Memory B cell (primary cell): Measurements from ENCODE around the gene ARHGAP6.
"Not testable (repeated sequence)": the region's sequence is repeated elsewhere in the genome, so short reads cannot be mapped to it uniquely, and the experiment has no call there.

Experiments used
- ATAC-seq: fragments of 150-1000 bp; cut with Tn5 transposase; 2 replicates; pipeline ENCODE4 v1.10.0; 2021; ENCODE audit warnings: low read depth, mild to moderate bottlenecking, moderate library complexity
- DNase-seq, 2 donors: peaks; one replicate each; pipeline ENCODE4 v3.0.0; 2022; ENCODE audit warnings: low spot score in 2 of 2
- H3K27ac Mint-ChIP-seq: one replicate; pipeline ENCODE4 v1.8.0; 2022; ENCODE audit warnings: mild to moderate bottlenecking, moderate library complexity, mixed read lengths
- H3K27me3 Mint-ChIP-seq: one replicate; pipeline ENCODE4 v1.8.0; 2022; ENCODE audit warnings: mixed read lengths
- H3K36me3 Mint-ChIP-seq: one replicate; pipeline ENCODE4 v1.8.0; 2022; ENCODE audit warnings: mild to moderate bottlenecking, mixed read lengths
- H3K4me1 Mint-ChIP-seq: one replicate; pipeline ENCODE4 v1.8.0; 2022; ENCODE audit warnings: mixed read lengths
- H3K4me3 Mint-ChIP-seq: one replicate; pipeline ENCODE4 v1.8.0; 2022; ENCODE audit warnings: mild to moderate bottlenecking, moderate library complexity, mixed read lengths
- H3K9me3 Mint-ChIP-seq: one replicate; pipeline ENCODE4 v1.8.0; 2022; ENCODE audit warnings: mixed read lengths

The ARHGAP6 gene

DNA sequence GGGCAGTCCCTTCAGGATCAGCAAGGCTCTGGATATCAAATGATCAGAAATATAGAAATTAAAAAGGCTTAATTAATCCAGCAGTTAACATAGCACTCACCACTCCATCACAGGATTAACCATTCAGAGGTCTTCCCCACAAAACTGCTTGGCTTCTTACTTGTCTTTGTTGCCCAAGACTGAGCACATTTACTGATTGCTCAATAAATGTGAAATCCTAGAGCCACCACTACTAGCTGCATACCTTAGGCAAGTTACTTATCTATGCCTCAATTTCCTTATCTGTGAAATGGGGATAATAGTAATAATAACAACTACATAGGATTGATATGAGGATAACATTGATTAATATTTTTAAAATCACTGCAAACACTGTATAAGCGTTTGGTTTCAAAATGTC is 124.2 kb downstream of the ARHGAP6 start:
- Mint-ChIP-seq H3K4me1 (peaks cover 3% of the 10 kb centered on the region), H3K27me3 (no peaks in the 10 kb centered on the region), H3K36me3 (no peaks in the 10 kb centered on the region), H3K27ac (no peak overlapping the region), H3K4me3 (no peak overlapping the region), H3K9me3 (no peaks in the 10 kb centered on the region)
- no peak for DNase-seq
- no peak for ATAC-seq

DNA sequence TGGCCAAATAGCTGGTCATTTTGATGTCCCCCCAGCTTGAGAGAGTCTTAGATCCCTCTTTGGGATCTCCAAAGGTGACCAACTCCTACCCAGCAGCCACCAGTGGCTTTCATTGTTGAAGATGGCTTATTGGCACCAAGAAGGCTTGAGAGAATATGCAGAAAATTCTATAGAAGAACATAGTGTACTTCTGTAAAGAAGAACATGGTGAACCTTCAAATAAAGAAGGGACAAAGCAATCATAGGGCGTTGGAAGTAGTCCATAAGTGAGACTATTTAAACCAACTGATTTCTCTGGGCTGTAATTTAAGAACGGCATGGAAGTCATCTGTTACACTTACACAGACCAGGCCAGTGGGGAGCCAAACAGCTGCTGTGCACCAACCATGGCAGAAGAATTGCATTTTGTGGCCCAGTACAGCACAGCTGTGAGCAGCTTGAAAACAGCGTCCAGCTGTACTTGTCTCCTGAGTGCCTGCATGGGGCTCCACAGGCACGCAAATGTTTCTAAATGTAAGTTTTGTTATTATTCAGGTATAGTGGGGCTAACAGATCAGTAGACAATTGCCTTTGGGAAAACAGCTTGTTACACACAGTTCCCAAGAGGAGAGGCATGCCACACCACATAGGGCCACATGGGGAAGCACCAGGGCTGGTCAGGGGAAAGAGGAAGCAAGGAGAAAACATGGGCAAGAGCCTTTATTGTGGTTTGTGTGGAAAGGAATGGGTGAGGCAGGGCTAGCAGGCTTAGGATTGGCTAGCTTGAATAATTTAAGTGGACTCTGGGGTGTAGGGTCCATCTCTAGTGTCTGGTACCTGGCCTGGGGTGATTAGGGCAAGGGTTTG is 125.0 kb downstream of the ARHGAP6 start:
- H3K4me1 Mint-ChIP-seq, result peaks cover 3% of the 10 kb centered on the region
- no peak overlapping the region for H3K27ac Mint-ChIP-seq
- no peaks in the 10 kb centered on the region for H3K27me3 Mint-ChIP-seq
- H3K4me3 Mint-ChIP-seq, result no peak overlapping the region
- no peak for DNase-seq
- H3K36me3 Mint-ChIP-seq, result no peaks in the 10 kb centered on the region
- no peak for ATAC-seq
- H3K9me3 Mint-ChIP-seq, result no peaks in the 10 kb centered on the region

DNA sequence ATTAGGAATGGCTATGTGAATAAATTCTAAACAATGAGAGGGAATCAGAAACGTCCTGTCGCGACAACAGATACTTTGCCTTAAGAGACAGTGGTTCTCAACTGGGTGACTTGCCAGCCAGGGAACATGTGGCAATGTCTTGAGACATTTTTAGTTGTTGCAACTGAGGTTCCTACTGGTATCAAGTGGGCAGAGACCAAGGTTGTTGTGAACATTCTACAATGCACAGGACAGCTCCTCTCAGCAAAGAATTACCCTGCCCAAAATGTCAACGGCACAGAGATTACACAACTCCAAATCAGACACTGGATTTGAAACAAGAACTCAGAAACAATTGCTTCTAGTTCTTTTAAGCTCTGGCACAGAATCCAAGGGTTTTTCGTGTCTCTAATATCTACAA is 128.6 kb downstream of the ARHGAP6 start:
- peaks cover 3% of the 10 kb centered on the region for H3K4me1 Mint-ChIP-seq
- peaks cover 1% of the 10 kb centered on the region for H3K27me3 Mint-ChIP-seq

DNA sequence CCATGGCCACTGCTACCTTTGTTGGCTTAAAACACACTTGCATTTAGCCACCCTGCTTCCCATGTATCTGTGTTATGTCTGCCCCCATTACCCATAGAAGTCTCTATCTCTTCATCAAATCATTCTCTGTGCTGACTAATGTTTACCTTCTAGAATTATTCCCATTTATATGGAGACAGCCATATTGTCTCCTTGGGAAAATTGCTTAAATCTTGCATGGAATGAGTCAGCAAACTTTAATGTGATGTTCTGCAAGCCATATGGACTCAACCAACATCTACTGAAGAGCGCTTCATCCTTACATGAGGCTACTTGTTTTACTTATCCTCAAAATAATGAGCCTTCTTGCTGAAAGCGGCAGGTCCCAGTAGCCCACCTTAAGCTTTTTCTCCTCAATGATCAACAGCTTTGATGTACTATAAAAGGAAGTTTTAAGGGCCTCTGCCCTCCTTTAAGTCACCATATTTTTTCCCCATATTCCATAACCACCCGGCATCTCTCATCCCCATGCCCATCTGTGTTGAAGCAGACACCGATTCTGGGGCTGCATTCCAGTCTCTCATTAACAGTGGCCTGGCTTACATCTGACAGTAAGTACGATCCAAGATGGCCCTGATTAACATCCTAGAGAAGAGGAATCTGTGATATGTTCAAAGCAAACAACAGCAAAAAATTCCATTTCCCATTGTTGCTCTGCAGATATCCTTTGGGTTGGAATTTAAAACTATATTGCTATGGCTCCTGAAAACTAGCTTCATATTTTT is 130.4 kb downstream of the ARHGAP6 start:
- Mint-ChIP-seq H3K36me3 (no peaks in the 10 kb centered on the region), H3K4me1 (no peaks in the 10 kb centered on the region)

More for the DNA sequence above, 128.6 kb downstream of the ARHGAP6 start:
- DNase-seq, result no peak
- H3K36me3 Mint-ChIP-seq, result no peaks in the 10 kb centered on the region
- H3K4me3 Mint-ChIP-seq, result no peak overlapping the region
- H3K9me3 Mint-ChIP-seq, result no peaks in the 10 kb centered on the region
- no peak overlapping the region for H3K27ac Mint-ChIP-seq
- ATAC-seq, result no peak

DNA sequence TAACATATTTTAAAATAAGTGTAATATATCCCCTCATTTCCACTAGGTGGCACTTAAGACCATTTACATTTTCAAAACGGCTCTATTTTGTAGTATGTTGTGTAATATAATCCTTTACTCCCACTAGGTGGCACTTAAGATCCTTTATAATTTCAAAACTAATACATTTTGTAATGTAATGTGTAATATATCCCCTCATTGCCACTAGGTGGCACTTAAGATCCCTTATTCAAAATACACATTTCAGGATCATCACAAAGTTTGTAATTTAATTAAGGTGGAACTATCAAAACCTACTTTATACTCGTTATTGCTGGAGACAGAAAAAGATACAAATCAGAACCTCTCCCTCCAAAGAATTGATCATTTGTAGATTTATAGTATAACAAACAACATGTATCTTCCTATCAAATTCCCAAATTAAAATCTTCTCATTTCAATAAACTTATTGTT is 132.5 kb downstream of the ARHGAP6 start:
- DNase-seq (peak in 1 of 2 donors; percentile 40), ATAC-seq (peak; percentile 98)
- no peak overlapping the region for H3K27ac Mint-ChIP-seq
- H3K9me3 Mint-ChIP-seq, result no peaks in the 10 kb centered on the region
- no peaks in the 10 kb centered on the region for H3K36me3 Mint-ChIP-seq
- peaks cover 4% of the 10 kb centered on the region for H3K4me1 Mint-ChIP-seq
- H3K27me3 Mint-ChIP-seq, result peaks cover 1% of the 10 kb centered on the region
- no peak overlapping the region for H3K4me3 Mint-ChIP-seq

More for the DNA sequence above, 130.4 kb downstream of the ARHGAP6 start:
- peaks cover 1% of the 10 kb centered on the region for H3K27me3 Mint-ChIP-seq
- H3K27ac Mint-ChIP-seq, result no peak overlapping the region
- H3K4me3 Mint-ChIP-seq, result no peak overlapping the region
- no peak for DNase-seq
- ATAC-seq, result no peak
- no peaks in the 10 kb centered on the region for H3K9me3 Mint-ChIP-seq

DNA sequence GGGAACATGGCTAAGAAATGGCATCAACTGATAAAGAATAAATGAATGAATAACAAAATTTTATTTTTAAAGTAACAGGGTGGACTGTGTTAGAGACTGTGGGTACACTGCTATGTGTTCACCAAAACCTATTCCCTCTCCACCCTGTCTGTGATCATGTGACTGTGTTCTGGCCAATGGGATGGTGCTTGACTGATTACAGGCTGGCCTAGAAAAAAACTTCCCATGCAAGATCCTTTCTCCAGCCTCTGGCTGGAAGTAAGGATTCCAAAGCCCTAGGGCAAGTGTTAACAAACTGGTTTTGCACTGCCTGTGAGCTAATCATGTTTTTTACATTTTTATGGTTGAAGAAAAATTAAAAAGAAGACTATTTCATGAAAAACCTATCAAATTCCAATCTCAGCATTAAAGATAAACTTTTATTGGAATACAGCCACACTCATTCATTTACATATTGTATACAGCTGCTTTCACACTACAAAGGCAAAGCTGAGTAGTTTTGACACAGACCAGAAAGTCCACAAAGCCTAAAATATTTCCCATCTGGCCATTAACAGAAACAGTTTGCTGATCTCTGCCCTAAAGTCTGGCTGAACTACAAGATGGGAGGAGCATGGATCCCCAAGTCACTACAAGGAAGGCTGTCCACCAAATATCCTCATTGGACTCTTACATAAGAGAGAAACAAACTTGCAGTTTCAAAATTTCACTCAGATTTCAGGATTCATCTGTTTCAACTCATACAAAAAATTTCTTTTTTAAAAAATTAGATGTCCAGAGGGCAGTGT is 133.2 kb downstream of the ARHGAP6 start:
- DNase-seq, result no peak
- no peak overlapping the region for H3K4me3 Mint-ChIP-seq
- peaks cover 4% of the 10 kb centered on the region for H3K4me1 Mint-ChIP-seq
- no peaks in the 10 kb centered on the region for H3K9me3 Mint-ChIP-seq
- no peak for ATAC-seq
- no peak overlapping the region for H3K27ac Mint-ChIP-seq
- H3K36me3 Mint-ChIP-seq, result no peaks in the 10 kb centered on the region
- peaks cover 1% of the 10 kb centered on the region for H3K27me3 Mint-ChIP-seq

DNA sequence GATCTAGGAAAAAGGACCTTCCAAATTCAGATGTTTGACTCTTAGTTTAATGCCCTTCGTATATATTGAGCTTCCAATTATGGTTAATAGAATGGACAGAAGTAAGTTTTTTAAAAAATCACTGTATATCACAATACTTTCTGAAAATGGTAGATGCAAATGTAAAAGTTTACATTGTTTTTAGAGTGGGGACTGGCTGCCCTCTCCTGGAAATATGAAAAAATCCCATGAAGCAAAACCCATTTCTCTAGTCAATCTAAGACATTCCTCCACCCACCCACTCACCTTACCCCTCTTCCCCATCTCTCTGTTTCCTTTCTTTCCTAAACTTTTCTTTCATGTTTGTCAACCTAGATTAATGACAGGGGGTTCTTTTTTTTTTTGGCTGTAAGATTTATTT is 134.5 kb downstream of the ARHGAP6 start:
- ATAC-seq (no peak), DNase-seq (no peak)
- H3K4me1 Mint-ChIP-seq, result peaks cover 4% of the 10 kb centered on the region
- no peak overlapping the region for H3K4me3 Mint-ChIP-seq
- no peak overlapping the region for H3K27ac Mint-ChIP-seq
- no peaks in the 10 kb centered on the region for H3K36me3 Mint-ChIP-seq
- H3K9me3 Mint-ChIP-seq, result no peaks in the 10 kb centered on the region
- peaks cover 1% of the 10 kb centered on the region for H3K27me3 Mint-ChIP-seq

DNA sequence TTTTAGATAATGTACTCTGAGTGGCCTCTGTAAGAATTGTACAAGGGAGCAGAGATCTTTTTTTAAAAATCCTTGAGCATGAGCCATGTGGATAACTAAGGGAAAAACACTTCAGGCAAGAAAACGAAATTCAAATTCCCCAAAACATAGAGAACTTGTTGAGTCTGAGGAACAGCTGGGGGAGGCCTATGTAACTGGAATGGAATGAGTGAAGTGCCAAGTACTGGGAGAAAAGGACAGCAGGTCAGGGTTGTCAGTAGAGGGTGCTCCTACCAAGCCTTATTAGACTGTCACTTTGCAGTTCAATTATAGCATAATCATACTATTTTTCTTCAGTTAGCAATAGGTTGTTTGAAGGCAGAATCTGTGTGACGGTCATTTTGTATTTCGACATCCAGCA is 135.1 kb downstream of the ARHGAP6 start:
- Mint-ChIP-seq H3K27me3 (peaks cover 1% of the 10 kb centered on the region), H3K4me1 (peaks cover 4% of the 10 kb centered on the region), H3K9me3 (no peaks in the 10 kb centered on the region), H3K4me3 (no peak overlapping the region), H3K36me3 (no peaks in the 10 kb centered on the region), H3K27ac (no peak overlapping the region)
- DNase-seq (no peak), ATAC-seq (no peak)

DNA sequence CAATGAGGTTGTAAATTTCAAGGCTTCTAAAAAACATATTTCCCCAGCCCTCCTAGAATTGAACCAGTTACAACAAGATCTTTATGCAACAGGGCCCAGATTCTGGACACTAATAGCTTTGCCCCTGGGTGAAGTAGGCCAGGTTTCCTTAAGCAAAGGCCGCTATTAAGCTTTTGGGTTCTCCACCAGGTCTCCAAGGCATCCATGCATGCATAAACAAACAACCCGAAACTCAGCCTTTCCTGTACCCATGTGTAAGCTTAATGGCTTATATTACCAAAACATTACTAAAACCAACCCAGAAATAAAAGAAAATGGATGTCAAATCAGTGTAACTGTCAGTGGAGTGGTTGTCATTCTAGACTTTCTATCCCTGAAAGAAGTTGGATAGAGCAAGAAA is 137.1 kb downstream of the ARHGAP6 start:
- Mint-ChIP-seq H3K36me3 (no peaks in the 10 kb centered on the region), H3K27ac (no peak overlapping the region), H3K27me3 (peaks cover 1% of the 10 kb centered on the region), H3K4me3 (no peak overlapping the region), H3K9me3 (no peaks in the 10 kb centered on the region), H3K4me1 (peaks cover 4% of the 10 kb centered on the region)
- DNase-seq (no peak), ATAC-seq (no peak)

DNA sequence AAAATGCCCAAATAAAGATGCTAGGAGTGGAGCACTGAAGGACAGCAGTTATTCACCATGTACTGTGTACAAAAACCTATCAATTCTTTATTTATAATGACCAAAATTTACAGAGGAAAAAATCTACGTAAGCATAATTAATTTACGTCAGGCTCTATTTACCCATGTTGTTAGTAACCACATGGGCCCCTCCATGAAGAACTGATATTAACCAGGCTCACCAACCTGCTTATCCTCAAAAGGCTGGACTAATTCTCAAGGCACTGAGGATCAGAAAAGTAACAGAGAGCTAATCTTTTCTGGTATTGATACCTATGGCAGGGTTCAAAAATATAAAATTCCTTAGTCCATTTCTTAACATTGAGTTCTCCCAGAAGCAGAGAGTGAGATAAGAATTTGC is 140.0 kb downstream of the ARHGAP6 start:
- no peaks in the 10 kb centered on the region for H3K9me3 Mint-ChIP-seq
- H3K27me3 Mint-ChIP-seq, result peaks cover 1% of the 10 kb centered on the region
- no peaks in the 10 kb centered on the region for H3K36me3 Mint-ChIP-seq
- ATAC-seq, result no peak
- no peak for DNase-seq
- H3K4me3 Mint-ChIP-seq, result no peak overlapping the region
- peaks cover 4% of the 10 kb centered on the region for H3K4me1 Mint-ChIP-seq
- no peak overlapping the region for H3K27ac Mint-ChIP-seq

DNA sequence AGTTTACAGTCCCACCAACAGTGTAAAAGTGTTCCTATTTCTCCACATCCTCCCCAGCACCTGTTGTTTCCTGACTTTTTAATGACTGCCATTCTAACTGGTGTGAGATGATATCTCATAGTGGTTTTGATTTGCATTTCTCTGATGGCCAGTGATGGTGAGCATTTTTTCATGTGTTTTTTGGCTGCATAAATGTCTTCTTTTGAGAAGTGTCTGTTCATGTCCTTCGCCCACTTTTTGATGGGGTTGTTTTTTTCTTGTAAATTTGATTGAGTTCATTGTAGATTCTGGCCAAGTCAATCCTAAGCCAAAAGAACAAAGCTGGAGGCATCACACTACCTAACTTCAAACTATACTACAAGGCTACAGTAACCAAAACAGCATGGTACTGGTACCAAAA is 146.5 kb downstream of the ARHGAP6 start:
- not testable (repeated sequence) for ATAC-seq, H3K4me1 Mint-ChIP-seq, H3K4me3 Mint-ChIP-seq

DNA sequence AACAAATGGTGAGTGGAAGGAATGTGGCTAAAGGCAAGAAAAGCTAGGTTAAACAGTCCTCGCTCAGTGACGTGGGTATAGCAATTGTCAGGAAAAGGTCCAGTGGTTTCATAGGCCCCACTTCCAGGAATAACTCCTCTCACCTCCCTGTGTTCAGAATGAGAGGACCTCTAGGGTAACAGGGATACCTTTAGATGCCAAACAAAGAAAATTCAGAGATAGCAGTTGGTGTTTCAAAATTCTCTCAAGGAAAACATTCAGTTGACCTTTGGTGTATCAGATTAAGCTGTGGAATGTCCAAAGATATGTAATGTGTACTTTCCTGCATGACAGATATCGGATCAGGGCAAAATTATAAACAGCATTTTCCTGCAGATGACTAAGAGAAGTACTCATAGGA is 155.9 kb downstream of the ARHGAP6 start:
- ATAC-seq, result no peak

More for the DNA sequence above, 146.5 kb downstream of the ARHGAP6 start:
- not testable (repeated sequence) for DNase-seq, H3K27ac Mint-ChIP-seq, H3K9me3 Mint-ChIP-seq, H3K27me3 Mint-ChIP-seq, H3K36me3 Mint-ChIP-seq

DNA sequence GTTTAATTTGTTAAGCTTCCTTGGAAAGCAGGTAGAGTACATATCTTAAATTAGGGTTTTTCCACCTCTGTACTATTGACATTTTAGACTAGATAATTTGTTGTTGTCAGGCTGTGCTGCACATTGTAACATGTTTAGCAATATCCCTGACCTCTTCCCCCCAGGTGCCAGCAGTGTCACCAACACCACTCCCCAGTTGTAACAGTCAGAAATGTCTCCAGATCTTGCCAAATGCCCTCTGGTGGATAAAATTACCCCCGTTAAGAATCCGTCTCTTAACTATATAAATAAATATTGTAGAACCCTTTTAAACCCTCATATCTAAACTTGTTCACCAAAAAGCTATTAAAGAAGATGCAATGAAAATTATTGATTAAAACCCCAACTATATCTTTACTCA is 161.5 kb downstream of the ARHGAP6 start:
- Mint-ChIP-seq H3K27me3 (peaks cover 2% of the 10 kb centered on the region), H3K9me3 (no peaks in the 10 kb centered on the region), H3K36me3 (no peaks in the 10 kb centered on the region), H3K4me3 (no peak overlapping the region), H3K4me1 (no peaks in the 10 kb centered on the region), H3K27ac (no peak overlapping the region)
- ATAC-seq (no peak), DNase-seq (no peak)

More for the DNA sequence above, 155.9 kb downstream of the ARHGAP6 start:
- peaks cover 4% of the 10 kb centered on the region for H3K27me3 Mint-ChIP-seq
- no peak for DNase-seq
- no peaks in the 10 kb centered on the region for H3K4me1 Mint-ChIP-seq
- H3K36me3 Mint-ChIP-seq, result no peaks in the 10 kb centered on the region
- H3K27ac Mint-ChIP-seq, result no peak overlapping the region
- no peak overlapping the region for H3K4me3 Mint-ChIP-seq
- peaks cover 3% of the 10 kb centered on the region for H3K9me3 Mint-ChIP-seq
